ENCODE data around the gene MYOG.

The MYOG gene

GRCh38 chr1:203072002-203072602 is 13.7 kb downstream of the MYOG start:
- DNase-seq (ENCODE audit: low read depth in 2 of 2) = no peak

- DNase-seq (ENCODE audit: low read depth in 2 of 2) = no peak
Observed at GRCh38 chr1:203069030-203069747, 16.6 kb downstream of the MYOG start.

- DNase-seq (ENCODE audit: low read depth in 2 of 2) = no peak
Observed at GRCh38 chr1:203066965-203067364, 18.8 kb downstream of the MYOG start.

GRCh38 chr1:203065986-203066385 is 19.8 kb downstream of the MYOG start:
- DNase-seq (ENCODE audit: low read depth in 2 of 2) = no peak

- no peak for DNase-seq (ENCODE audit: low read depth in 2 of 2)
Observed at GRCh38 chr1:203065191-203065590, 20.6 kb downstream of the MYOG start.

- no peak for DNase-seq (ENCODE audit: low read depth in 2 of 2)
Observed at GRCh38 chr1:203063287-203063686, 22.5 kb downstream of the MYOG start.

- DNase-seq (ENCODE audit: low read depth in 2 of 2) = no peak
Observed at GRCh38 chr1:203060115-203060514, 25.7 kb downstream of the MYOG start.

GRCh38 chr1:203059485-203059884 is 26.3 kb downstream of the MYOG start:
- DNase-seq (ENCODE audit: low read depth in 2 of 2) = no peak

- DNase-seq (ENCODE audit: low read depth in 2 of 2) = no peak
Observed at GRCh38 chr1:203058676-203058935, 27.2 kb downstream of the MYOG start.

GRCh38 chr1:203057911-203058675 is 27.7 kb downstream of the MYOG start:
- DNase-seq (ENCODE audit: low read depth in 2 of 2) = no peak

- no peak for DNase-seq (ENCODE audit: low read depth in 2 of 2)
Observed at GRCh38 chr1:203056516-203056915, 29.3 kb downstream of the MYOG start.

- no peak for DNase-seq (ENCODE audit: low read depth in 2 of 2)
Observed at GRCh38 chr1:203056012-203056411, 29.8 kb downstream of the MYOG start.

- DNase-seq (ENCODE audit: low read depth in 2 of 2) = no peak
Observed at GRCh38 chr1:203055161-203055799, 30.5 kb downstream of the MYOG start.

- no peak for DNase-seq (ENCODE audit: low read depth in 2 of 2)
Observed at GRCh38 chr1:203054642-203055041, 31.2 kb downstream of the MYOG start.

GRCh38 chr1:203054184-203054583 is 31.6 kb downstream of the MYOG start:
- DNase-seq (ENCODE audit: low read depth in 2 of 2) = no peak

- no peak for DNase-seq (ENCODE audit: low read depth in 2 of 2)
Observed at GRCh38 chr1:203052601-203053000, 33.2 kb downstream of the MYOG start.

- DNase-seq (ENCODE audit: low read depth in 2 of 2) = no peak
Observed at GRCh38 chr1:203051841-203052324, 33.9 kb downstream of the MYOG start.

GRCh38 chr1:203050826-203051225 is 35.0 kb downstream of the MYOG start:
- DNase-seq (ENCODE audit: low read depth in 2 of 2) = no peak

- DNase-seq (ENCODE audit: low read depth in 2 of 2) = no peak
Observed at GRCh38 chr1:203049576-203050180, 36.1 kb downstream of the MYOG start.

- no peak for DNase-seq (ENCODE audit: low read depth in 2 of 2)
Observed at GRCh38 chr1:203049077-203049476, 36.7 kb downstream of the MYOG start.

GRCh38 chr1:203048555-203049051 is 37.2 kb downstream of the MYOG start:
- no peak for DNase-seq (ENCODE audit: low read depth in 2 of 2)

- no peak for DNase-seq (ENCODE audit: low read depth in 2 of 2)
Observed at GRCh38 chr1:203048086-203048485, 37.7 kb downstream of the MYOG start.

Measured in activated CD4-positive, alpha-beta T cell treated with anti-CD3 and anti-CD28 coated beads for 24 hours (primary cell).